ENCODE data around the gene TAF7.
"Not testable (repeated sequence)": the region's sequence is repeated elsewhere in the genome, so short reads cannot be mapped to it uniquely, and the experiment has no call there.

Gene TAF7

DNA sequence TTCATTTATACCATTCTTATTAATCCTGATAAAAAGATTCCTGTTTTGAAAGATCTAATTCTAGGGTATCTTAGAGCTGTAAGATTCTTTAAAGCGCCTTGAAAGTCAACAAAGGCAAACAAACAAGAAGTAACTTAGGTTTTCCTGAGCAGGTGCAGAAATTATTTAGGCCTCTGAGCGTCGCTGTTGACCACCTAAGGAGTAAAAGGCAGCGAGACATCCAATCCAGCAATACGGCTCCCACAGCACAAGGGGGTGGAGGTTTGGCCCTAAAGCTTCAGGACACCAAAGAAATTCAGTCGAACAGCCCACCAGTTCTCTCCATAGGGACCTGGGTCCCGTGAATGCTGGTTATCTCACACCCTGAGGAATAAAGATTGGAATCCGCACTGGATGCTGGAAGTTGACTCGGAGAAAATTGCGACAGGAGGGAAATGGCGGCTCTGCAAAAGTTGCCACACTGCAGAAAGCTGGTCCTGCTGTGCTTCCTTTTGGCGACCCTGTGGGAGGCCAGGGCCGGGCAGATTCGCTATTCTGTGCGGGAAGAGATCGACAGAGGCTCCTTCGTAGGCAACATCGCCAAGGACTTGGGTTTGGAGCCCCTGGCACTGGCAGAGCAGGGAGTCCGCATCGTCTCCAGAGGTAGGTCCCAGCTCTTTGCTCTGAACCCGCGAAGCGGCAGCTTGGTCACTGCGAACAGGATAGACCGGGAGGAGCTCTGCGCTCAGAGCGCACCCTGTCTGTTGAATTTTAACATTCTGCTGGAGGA is 18.1 kb upstream of the TAF7 start, which contains the start of gene PCDHGA2:
TSS of gene PCDHGA2 (plus strand) at position 223 of the 769 bp plus-strand sequence.
- peak in 1 of 2 experiments; percentile 13 for DNase-seq

DNA sequence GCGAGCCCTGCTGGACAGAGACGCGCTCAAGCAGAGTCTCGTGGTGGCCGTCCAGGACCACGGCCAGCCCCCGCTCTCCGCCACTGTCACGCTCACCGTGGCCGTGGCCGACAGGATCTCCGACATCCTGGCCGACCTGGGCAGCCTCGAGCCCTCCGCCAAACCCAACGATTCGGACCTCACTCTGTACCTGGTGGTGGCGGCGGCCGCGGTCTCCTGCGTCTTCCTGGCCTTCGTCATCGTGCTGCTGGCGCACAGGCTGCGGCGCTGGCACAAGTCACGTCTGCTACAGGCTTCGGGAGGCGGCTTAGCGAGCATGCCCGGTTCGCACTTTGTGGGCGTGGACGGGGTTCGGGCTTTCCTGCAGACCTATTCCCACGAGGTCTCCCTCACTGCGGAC is 12.0 kb upstream of the TAF7 start:
- DNase-seq = not testable (repeated sequence)

DNA sequence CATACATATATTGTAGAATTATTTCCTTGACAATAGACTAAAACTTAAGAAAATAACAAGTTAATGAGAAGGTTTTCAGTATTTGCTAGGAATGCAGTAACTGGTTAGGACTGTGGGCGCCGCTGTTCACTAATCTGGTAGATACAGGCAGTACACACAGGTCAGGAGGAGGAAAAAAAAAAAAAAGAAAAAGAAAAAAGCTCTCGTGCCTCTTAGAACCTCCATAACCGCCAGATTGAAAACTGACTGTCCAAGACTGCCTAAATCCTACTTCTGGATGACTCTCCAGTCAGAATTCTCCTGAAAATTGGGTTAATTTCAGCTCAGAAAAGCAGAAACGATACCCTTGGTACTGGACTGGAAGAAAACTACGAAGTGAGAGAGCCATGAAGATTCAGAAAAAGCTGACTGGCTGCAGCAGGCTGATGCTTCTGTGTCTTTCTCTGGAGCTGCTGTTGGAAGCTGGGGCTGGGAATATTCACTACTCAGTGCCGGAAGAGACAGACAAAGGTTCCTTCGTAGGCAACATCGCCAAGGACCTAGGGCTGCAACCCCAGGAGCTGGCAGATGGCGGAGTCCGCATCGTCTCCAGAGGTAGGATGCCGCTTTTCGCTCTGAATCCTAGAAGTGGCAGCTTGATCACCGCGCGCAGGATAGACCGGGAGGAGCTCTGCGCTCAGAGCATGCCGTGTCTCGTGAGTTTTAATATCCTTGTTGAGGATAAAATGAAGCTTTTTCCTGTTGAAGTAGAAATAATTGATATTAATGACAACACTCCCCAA is 9.9 kb upstream of the TAF7 start, which contains the start of gene PCDHGA1:
TSS of gene PCDHGA1 (plus strand) at position 216 of the 782 bp plus-strand sequence.
- peak in 1 of 2 experiments; percentile 0 for DNase-seq

DNA sequence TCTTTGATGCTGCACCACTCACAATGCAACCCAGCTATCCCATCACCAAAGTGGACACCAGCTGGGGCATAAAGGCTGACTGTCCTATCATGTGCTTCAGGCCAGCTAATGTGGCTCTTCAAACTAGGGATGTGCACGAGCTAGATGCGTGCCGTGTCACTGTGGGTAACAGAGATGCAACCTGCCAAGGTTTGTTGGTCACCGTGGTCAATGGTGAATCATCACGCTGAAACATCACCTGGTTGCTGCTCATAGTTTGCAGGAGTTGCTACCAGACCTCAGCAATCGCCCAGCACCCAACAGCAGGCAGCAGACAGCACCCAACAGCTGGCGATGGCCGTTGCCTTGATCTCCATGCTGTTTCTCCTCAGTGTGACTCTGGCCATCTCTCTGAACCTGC is 7.6 kb upstream of the TAF7 start:
- DNase-seq = no peak

DNA sequence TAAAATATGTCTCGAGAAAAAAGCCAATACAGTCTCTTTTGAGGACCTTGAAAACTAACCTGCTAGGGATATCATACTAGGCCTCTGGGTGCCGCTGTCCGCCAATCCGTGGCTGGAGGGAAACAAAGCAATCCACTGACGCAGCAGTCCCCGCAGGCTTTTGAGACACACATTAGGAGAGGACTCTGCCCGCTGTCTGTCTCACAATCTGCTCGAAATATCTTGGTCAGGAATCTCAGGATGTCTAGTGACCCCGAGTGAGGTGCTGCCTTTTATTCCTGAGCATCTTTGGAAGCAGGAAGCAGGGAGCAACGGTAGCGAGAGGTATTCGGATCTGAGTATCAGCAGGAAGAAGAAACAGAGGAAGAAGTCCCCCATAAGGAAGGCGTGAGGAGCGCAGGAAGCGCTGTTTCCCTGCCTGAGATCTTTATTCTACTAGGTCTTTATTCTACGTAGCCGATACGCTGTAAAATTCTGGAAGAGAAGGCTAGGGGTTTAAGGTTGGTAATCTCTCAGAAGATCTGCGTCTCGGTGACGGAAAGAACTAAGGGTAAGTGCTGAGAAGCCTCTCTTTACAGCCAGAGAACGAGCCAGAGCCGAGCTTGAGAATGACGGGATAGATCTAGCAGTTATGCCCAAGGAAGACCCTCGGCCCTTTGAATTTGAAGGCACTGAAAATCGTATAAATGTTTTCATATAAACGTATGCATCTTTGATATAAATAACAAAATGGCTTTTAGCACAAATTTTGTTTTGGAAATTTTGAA is 5.7 kb upstream of the TAF7 start:
- DNase-seq = peak; percentile 1 to 28

DNA sequence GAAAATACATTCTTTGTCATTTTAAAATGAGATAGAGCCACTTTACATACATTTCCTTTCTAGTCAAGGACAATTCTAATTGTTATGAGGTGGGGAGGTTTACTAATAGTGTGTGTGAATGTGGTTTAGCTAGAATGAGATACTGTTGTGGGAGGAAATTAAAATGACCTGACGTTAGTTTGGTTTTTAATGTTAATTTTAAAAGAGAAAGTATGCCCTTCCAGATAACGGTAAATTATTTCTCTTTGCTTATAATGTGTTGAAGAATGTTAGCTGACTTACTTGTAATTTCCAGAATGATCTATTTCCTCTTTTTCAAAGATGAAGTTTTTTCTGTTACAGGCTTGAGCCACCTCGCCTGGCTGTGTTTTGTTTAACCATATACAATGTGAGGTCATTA is 1.7 kb upstream of the TAF7 start:
- DNase-seq = no peak

DNA sequence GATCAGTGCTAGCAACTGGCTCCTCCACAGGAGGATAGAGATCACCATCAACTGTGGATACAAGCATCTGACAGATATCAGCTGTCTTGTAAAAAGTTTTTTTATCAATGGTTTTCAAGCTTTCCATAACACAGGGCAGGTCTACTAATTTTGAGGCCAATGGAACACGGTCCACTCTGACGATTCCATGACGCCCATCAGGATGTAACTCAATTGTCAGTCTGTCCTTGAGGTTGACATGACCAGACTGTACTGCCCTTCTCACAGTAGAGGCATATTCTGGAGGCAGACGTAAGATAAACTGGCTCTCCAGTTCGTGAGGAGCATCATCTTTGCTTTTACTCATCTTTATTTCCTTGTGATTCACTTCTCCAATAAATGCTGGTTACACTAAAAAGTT is 885 bp downstream of the TAF7 start:
- no peak for DNase-seq

DNA sequence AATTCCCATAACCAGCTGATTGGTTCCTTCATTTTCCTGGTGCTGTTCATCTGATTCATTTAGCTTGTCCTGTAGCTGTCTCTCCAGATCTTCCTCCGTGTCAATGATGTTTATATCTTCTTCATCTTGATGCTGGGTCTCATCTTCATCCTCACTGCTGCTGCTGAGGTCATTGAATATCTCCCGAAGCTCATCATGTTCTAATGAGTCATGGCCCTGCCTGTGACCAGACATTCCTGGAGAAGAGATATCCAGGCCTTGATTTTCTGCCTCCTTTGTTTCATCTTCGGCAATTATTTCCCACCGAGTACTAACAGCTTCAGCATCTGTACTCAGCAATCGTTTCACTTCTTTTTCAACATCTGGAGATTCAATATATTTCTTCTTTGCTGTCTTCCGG is 1.4 kb downstream of the TAF7 start:
- DNase-seq = no peak

DNA sequence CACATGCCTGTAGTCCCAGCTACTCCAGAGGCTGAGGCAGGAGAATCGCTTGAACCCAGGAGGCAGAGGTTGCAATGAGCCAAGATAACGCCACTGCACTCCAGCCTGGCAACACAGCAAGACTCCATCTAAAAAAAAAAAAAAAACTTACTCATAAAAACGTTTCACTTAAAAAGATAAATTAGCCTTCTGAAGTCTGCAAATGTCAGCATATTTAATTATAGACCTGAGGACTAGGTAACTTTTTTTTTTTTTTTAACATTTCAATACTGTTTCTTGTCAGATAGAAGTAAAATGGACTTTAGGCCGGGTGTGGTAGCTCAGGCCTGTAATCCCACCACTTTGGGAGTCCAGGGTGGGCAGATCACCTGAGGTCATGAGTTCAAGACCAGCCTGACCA is 3.6 kb downstream of the TAF7 start:
- DNase-seq = not testable (repeated sequence)

DNA sequence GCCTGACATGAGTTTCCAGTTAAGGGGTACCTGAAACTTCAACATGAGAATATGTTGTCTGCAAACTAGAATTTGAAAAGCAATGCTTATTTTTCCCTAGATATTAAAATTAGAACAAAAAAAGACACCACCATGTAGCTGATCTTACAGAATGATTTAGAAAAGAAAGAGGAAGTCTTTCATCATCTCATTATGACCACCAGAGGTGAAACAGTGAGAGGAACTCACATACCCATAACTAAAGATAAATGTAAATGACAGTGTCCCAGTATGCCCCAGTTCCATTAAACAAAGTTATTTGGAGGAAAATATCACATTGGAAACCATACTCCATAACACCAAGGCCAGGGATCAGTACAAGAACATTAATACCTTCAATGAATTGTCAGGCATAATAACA is 6.9 kb downstream of the TAF7 start:
- no peak for DNase-seq

DNA sequence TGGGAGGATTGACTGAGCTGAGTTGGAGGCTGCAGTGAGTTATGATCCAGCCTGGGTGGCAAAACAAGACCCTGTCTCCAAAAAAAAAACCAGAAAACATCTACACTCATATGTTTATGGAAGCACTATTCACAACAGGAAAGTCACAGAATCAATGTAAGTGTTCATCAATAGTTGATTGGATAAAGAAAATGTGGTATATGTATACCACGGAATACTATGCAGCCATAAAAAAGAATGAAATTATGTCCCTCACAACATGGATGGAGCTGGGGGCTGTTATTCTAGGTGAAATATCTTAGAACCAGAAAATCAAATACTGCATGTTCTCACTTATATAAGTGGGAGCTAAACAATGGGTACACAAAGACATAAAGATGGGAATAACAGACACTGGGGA is 14.0 kb downstream of the TAF7 start:
- no peak for DNase-seq

DNA sequence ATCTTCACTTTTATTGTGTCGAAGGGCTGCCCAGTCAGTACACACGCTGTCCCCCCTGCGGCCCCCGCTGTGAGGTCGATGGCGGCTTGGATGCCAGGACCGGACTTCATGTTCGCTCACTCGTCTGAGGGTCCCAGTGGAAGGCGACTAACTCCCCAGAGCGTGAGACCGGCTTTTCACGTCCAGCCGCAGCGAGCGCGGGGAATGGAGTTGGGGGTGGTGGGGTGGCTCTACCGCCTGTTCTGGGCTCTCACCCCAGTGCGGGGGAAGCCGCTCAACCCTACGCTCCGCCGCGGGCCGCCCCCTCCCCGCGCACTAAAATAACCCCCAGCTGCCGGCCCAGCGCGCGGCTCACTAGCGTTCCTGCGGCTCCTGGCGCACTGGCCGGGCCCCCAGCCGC is 16.8 kb downstream of the TAF7 start, which contains the start of gene SLC25A2:
TSS of gene SLC25A2 (minus strand) at position 294 of the 400 bp plus-strand sequence. CDS start at position 110, 184 bp downstream.
- no peak for DNase-seq

DNA sequence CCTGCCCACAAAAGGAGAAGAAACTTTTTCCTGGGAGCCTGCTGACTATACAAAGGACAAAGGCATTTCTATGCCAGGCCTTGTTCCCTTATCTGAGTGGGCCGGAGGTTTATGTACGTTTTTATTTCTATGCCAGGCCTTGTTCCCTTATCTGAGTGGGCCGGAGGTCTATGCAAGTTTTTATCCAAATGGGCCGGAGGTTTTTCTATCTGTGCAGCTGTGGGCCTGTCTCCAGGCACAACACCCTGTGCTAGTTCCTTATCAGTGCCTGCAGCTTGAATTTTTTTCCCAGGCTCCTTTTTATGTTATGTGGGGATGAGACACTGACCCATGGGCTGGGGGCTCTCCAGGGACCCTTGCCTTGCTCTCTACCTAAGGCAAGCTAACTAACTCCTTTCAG is 22.2 kb downstream of the TAF7 start:
- DNase-seq = no peak

DNA sequence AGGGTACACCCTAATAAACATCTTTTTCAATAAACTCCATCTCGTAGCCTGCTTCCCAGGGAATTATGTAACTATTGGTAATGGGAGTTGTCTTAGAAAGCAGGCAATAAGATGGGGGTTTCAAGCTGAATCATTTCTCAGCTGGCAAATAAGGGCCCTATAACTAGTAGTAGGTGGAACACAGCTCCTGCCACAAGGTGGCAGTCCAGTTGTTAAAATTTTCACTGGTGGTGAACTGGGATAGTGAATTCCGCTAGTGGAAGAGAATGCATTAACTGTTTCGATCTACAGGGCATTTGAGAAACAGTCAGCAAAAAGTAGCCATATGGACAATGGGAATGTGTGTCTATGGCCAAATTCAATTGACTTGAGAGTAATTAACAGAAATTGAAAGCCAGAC is 47.7 kb downstream of the TAF7 start:
- DNase-seq = peak in 1 of 2 experiments; percentile 4

DNA sequence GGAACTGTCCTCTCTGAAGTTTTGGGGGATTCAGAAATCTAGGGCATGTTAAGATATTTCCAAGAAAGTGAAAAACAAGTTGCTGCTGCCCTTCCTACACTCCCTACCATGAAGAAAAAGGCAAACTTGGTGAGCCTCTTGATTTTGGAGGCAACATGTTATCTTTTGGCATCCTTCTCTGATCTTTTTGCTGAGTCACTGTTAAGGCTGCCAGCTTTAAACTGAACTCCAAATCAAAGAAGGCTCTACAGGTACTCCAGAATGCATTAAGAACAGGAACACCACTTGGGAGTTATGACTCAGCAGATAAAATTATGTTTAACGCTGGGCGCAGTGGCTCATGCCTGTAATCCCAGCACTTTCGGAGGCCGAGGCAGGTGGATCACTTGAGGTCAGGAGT is 51.4 kb downstream of the TAF7 start:
- DNase-seq = no peak

All from NCI-H524 (cell line).